ENCODE results near the gene FAU. TPM values are rescaled to one million over a fixed set of nuclear protein-coding genes. Genes with fewer than 3 reads are reported as not detected.

The FAU gene
- total and polyA plus RNA-seq, 2 donors: 1,067 to 1,132 TPM

GRCh38 chr11:65112546-65113360 is 9.2 kb downstream of the FAU start:
- peaks cover 0 to 12% of the 10 kb centered on the region in 2 donors for H3K9me3 ChIP-seq (ENCODE audit: control insufficient read depth in 2 of 2, insufficient read depth in 1 of 2, low read length in 1 of 2)
- DNase-seq (ENCODE audit: low read depth in 6 of 9, low spot score in 9 of 9): peak in 5 of 9 donors; percentile 55 to 87 (median 76)
- H3K27ac ChIP-seq (ENCODE audit: low read depth in 1 of 2, low read length in 1 of 2): peak overlapping the region; percentile 86 to 93
- peaks cover 21 to 58% of the 10 kb centered on the region in 2 donors for H3K4me1 ChIP-seq (ENCODE audit: control insufficient read depth in 2 of 2, insufficient read depth in 2 of 2, low read length in 2 of 2)
- H3K36me3 ChIP-seq (ENCODE audit: control insufficient read depth in 2 of 2, insufficient read depth in 2 of 2, low read length in 1 of 2): peaks cover 29 to 41% of the 10 kb centered on the region in 2 donors
- peaks cover 0 to 3% of the 10 kb centered on the region in 2 donors for H3K27me3 ChIP-seq (ENCODE audit: control insufficient read depth in 2 of 2, insufficient read depth in 1 of 2, low read length in 1 of 2)
- under 1% methylated on average over 57 of the region's 57 CpGs for WGBS
- peak overlapping the region; percentile 67 to 78 for H3K4me3 ChIP-seq (ENCODE audit: low read length in 2 of 2)

GRCh38 chr11:65111744-65112545 is 10.0 kb downstream of the FAU start, which contains the start of gene TM7SF2:
TSS of gene TM7SF2 (plus strand) at chr11:65111872. CDS start at chr11:65112016, 144 bp downstream.
- under 1% methylated on average over 64 of the region's 64 CpGs for whole genome bisulfite sequencing
- Histone ChIP-seq H3K36me3 (ENCODE audit: control insufficient read depth in 2 of 2, insufficient read depth in 2 of 2, low read length in 1 of 2) (peaks cover 35 to 49% of the 10 kb centered on the region in 2 donors), H3K27me3 (ENCODE audit: control insufficient read depth in 2 of 2, insufficient read depth in 1 of 2, low read length in 1 of 2) (peaks cover 0 to 3% of the 10 kb centered on the region in 2 donors), H3K4me1 (ENCODE audit: control insufficient read depth in 2 of 2, insufficient read depth in 2 of 2, low read length in 2 of 2) (peaks cover 21 to 57% of the 10 kb centered on the region in 2 donors), H3K27ac (ENCODE audit: low read depth in 1 of 2, low read length in 1 of 2) (peak within 1 kb of the TSS; percentile 86 to 93), H3K9me3 (ENCODE audit: control insufficient read depth in 2 of 2, insufficient read depth in 1 of 2, low read length in 1 of 2) (peaks cover 0 to 10% of the 10 kb centered on the region in 2 donors), H3K4me3 (ENCODE audit: low read length in 2 of 2) (peak within 1 kb of the TSS; percentile 67 to 78)
- peak; percentile 69 to 97 (median 92) for DNase-seq (ENCODE audit: low read depth in 6 of 9, low spot score in 9 of 9)

GRCh38 chr11:65111159-65111743 is 10.7 kb downstream of the FAU start:
- Histone ChIP-seq H3K4me1 (ENCODE audit: control insufficient read depth in 2 of 2, insufficient read depth in 2 of 2, low read length in 2 of 2) (peaks cover 16 to 51% of the 10 kb centered on the region in 2 donors), H3K27ac (ENCODE audit: low read depth in 1 of 2, low read length in 1 of 2) (peak overlapping the region in 1 of 2 donors; percentile 15), H3K27me3 (ENCODE audit: control insufficient read depth in 2 of 2, insufficient read depth in 1 of 2, low read length in 1 of 2) (peaks cover 0 to 3% of the 10 kb centered on the region in 2 donors), H3K36me3 (ENCODE audit: control insufficient read depth in 2 of 2, insufficient read depth in 2 of 2, low read length in 1 of 2) (peaks cover 35 to 46% of the 10 kb centered on the region in 2 donors), H3K9me3 (ENCODE audit: control insufficient read depth in 2 of 2, insufficient read depth in 1 of 2, low read length in 1 of 2) (peaks cover 0 to 9% of the 10 kb centered on the region in 2 donors), H3K4me3 (ENCODE audit: low read length in 2 of 2) (peak overlapping the region; percentile 67 to 78)
- 71% methylated on average over 31 of the region's 31 CpGs for WGBS
- no peak for DNase-seq (ENCODE audit: low read depth in 6 of 9, low spot score in 9 of 9)

GRCh38 chr11:65110354-65110861 is 11.5 kb downstream of the FAU start:
- peak; percentile 71 to 93 (median 84) for DNase-seq (ENCODE audit: low read depth in 6 of 9, low spot score in 9 of 9)
- Histone ChIP-seq H3K4me1 (ENCODE audit: control insufficient read depth in 2 of 2, insufficient read depth in 2 of 2, low read length in 2 of 2) (peaks cover 14 to 42% of the 10 kb centered on the region in 2 donors), H3K9me3 (ENCODE audit: control insufficient read depth in 2 of 2, insufficient read depth in 1 of 2, low read length in 1 of 2) (peaks cover 0 to 9% of the 10 kb centered on the region in 2 donors), H3K4me3 (ENCODE audit: low read length in 2 of 2) (no peak overlapping the region), H3K27ac (ENCODE audit: low read depth in 1 of 2, low read length in 1 of 2) (peak overlapping the region in 1 of 2 donors; percentile 58), H3K36me3 (ENCODE audit: control insufficient read depth in 2 of 2, insufficient read depth in 2 of 2, low read length in 1 of 2) (peaks cover 35 to 47% of the 10 kb centered on the region in 2 donors), H3K27me3 (ENCODE audit: control insufficient read depth in 2 of 2, insufficient read depth in 1 of 2, low read length in 1 of 2) (peaks cover 0 to 3% of the 10 kb centered on the region in 2 donors)
- 26% methylated on average over 18 of the region's 18 CpGs for WGBS

GRCh38 chr11:65109231-65110198 is 12.4 kb downstream of the FAU start:
- H3K27me3 ChIP-seq (ENCODE audit: control insufficient read depth in 2 of 2, insufficient read depth in 1 of 2, low read length in 1 of 2): peaks cover 0 to 3% of the 10 kb centered on the region in 2 donors
- DNase-seq (ENCODE audit: low read depth in 6 of 9, low spot score in 9 of 9): no peak
- WGBS: 97% methylated on average over 36 of the region's 36 CpGs
- peaks cover 30 to 46% of the 10 kb centered on the region in 2 donors for H3K36me3 ChIP-seq (ENCODE audit: control insufficient read depth in 2 of 2, insufficient read depth in 2 of 2, low read length in 1 of 2)
- no peak overlapping the region for H3K4me3 ChIP-seq (ENCODE audit: low read length in 2 of 2)
- peaks cover 0 to 9% of the 10 kb centered on the region in 2 donors for H3K9me3 ChIP-seq (ENCODE audit: control insufficient read depth in 2 of 2, insufficient read depth in 1 of 2, low read length in 1 of 2)
- H3K4me1 ChIP-seq (ENCODE audit: control insufficient read depth in 2 of 2, insufficient read depth in 2 of 2, low read length in 2 of 2): peaks cover 14 to 39% of the 10 kb centered on the region in 2 donors
- no peak overlapping the region for H3K27ac ChIP-seq (ENCODE audit: low read depth in 1 of 2, low read length in 1 of 2)

- no peak for DNase-seq (ENCODE audit: low read depth in 6 of 9, low spot score in 9 of 9)
- Histone ChIP-seq H3K27ac (ENCODE audit: low read depth in 1 of 2, low read length in 1 of 2) (no peak overlapping the region), H3K27me3 (ENCODE audit: control insufficient read depth in 2 of 2, insufficient read depth in 1 of 2, low read length in 1 of 2) (peaks cover 0 to 3% of the 10 kb centered on the region in 2 donors), H3K9me3 (ENCODE audit: control insufficient read depth in 2 of 2, insufficient read depth in 1 of 2, low read length in 1 of 2) (peaks cover 0 to 9% of the 10 kb centered on the region in 2 donors), H3K4me3 (ENCODE audit: low read length in 2 of 2) (no peak overlapping the region), H3K36me3 (ENCODE audit: control insufficient read depth in 2 of 2, insufficient read depth in 2 of 2, low read length in 1 of 2) (peaks cover 30 to 51% of the 10 kb centered on the region in 2 donors), H3K4me1 (ENCODE audit: control insufficient read depth in 2 of 2, insufficient read depth in 2 of 2, low read length in 2 of 2) (peaks cover 14 to 36% of the 10 kb centered on the region in 2 donors)
- 98% methylated on average over 38 of the region's 38 CpGs for WGBS
These were observed 13.3 kb downstream of the FAU start for GRCh38 chr11:65108469-65109123.

- Histone ChIP-seq H3K4me3 (ENCODE audit: low read length in 2 of 2) (no peak overlapping the region), H3K9me3 (ENCODE audit: control insufficient read depth in 2 of 2, insufficient read depth in 1 of 2, low read length in 1 of 2) (peaks cover 0 to 8% of the 10 kb centered on the region in 2 donors), H3K27ac (ENCODE audit: low read depth in 1 of 2, low read length in 1 of 2) (no peak overlapping the region), H3K36me3 (ENCODE audit: control insufficient read depth in 2 of 2, insufficient read depth in 2 of 2, low read length in 1 of 2) (peaks cover 31 to 54% of the 10 kb centered on the region in 2 donors), H3K4me1 (ENCODE audit: control insufficient read depth in 2 of 2, insufficient read depth in 2 of 2, low read length in 2 of 2) (peaks cover 8 to 29% of the 10 kb centered on the region in 2 donors), H3K27me3 (ENCODE audit: control insufficient read depth in 2 of 2, insufficient read depth in 1 of 2, low read length in 1 of 2) (peaks cover 0 to 3% of the 10 kb centered on the region in 2 donors)
- 98% methylated on average over 52 of the region's 52 CpGs for WGBS
- DNase-seq (ENCODE audit: low read depth in 6 of 9, low spot score in 9 of 9): no peak
These were observed 14.0 kb downstream of the FAU start for GRCh38 chr11:65107751-65108468.
